ENCODE measurements around the gene RGL1. TPM values are rescaled to one million over a fixed set of nuclear protein-coding genes. Genes with fewer than 3 reads are reported as not detected.

The RGL1 gene
- total RNA-seq, 1 experiment from 2014 or later = 0.03 TPM

DNA sequence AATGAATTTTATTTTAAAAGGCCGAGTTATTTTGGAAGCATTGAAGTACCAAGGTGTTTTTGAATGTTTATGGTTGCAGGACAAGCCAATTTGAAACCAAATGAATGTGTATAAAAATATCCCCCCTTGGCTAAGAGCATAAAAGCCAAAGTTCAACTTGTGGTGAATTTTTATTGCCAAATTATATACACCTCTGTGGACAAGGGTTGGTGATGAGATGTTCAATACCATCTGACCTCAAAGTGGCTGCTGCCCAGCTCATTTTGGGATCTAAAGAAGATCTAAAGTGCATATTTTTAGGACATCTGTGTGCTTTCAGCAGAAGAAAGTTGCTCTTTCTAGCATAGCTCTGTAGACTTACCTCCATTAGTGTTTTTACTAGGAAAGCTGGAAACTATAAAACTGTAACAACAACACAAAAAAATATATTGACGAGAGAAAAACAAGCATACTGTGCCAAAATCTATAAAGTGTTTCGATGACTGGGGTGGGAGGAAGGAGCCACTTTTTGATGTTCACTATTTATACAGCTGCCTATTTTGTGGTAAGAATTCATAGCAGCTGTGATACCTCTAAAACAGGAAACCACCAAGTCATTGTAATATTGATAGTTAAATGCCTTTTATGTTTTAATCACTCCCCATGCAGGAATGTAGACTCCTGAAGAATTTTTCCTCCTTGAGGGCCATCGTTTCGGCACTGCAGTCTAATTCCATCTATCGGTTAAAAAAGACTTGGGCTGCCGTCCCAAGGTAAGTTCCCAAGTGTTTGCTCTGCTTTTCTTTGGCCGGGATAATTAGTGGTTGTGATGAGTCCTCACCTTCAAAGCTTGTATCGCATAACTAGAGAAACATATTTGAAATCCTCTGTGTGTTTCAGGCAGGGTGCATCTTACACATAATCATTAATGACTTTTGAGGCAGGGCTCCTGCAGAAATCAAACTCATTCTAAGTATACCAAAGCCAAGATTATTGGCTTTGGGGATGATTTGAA lies 83.2 kb downstream of the RGL1 start:
- DNase-seq (ENCODE audit: low spot score) = no peak

DNA sequence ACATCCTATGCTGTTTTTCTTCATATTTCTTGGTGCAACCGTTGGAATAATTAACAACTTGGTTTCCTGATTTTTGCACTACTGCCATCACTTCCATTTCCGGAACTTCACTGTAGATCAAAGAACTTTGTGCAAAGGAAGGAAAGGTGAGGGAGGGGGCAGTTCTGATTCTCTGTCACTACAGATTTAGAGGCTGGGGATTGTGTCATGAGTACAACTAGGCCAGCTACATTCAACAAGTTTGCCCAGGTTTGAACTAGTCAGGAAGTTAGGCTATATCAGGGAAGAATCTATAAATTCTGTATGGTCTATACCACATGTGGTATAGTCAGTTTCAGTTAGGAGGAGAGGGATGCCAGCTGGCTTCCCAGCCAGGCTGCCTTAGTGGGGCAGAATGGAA lies 84.2 kb downstream of the RGL1 start:
- no peak for DNase-seq (ENCODE audit: low spot score)

DNA sequence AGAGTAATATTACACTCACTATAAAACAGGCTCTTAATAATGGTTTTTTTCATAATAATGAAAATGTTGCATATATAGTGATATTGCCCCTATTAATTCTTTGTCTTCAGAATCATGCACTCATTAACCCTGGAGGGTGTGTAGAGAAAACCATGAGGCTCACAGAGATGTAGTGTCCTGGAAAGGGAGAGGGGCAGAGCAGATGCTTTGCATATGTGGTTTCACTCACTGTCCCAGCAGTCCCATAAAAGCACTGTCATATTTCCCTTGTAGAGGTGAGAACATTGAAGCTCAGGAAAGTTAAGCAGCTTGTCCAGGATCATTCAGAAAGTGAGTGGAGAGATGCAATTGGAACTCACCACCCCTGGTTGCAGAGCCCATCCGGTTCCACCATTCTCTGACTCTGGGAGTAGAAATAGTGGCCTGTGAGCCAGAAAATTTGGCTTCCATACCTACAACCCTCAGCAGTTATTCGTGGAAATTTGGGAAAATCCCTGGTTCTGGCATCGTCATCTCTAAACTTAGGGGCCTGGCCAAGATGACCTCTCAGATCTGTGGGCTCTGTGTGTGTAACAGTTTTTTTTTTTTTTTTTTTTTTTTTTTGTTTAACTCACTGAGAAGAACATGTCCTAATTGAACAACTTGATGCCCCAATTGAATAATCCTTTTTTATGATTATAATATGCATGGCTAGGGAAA lies 86.4 kb downstream of the RGL1 start:
- DNase-seq (ENCODE audit: low spot score) = no peak

DNA sequence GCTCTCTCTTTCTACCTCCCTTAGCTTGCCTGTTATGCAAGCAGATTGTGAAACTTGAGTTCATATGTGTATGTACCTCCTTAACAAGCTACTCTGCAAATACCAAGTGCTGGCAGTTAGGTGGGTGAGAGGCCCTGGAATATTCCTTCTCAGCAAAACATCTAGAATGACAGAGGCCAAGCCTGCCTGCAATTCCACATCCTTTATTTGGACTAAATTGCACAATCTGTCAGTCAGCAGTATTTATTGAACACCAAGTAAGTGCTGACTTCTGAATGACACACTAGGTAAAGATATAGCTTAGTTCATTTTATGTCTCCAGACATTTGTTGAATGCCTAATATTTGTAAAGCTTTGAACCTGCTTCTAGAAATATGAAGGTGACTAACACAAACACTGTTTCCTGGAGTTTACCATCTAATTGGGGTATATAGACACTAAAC lies 87.5 kb downstream of the RGL1 start:
- DNase-seq (ENCODE audit: low spot score) = no peak

DNA sequence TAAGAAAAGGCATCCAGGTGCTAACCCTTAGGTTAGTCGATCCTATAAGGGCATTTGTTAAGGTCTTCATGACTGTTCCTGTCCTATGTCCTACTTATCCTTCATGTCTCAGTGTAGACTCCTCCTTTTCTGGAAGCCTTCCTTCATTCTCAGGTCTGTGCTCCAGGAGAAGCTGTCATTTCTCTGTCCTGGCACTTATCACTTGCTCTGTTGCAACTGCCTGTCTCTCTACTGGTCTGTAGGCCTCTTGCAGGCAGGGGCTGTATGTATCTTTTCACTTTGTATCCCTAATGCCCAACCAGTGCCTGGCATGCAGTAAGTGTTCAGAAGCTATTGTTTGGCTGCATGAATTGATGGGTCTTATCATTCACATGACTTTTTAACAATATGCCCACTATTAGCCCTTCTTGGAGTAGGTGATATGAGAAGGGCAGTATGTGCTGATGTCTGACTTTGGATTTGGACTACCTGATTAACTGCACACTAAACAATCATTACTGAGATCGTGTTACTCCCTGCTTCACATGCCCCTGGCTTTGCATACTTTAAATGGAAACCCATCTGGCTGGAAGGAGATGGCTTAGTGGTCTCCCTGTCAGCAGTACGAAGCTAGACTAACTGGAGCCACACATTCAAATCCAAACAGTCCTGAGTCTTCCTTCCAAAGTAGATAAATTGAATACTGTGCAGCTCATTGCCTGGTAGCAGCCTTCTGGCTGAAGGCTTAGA lies 88.8 kb downstream of the RGL1 start:
- DNase-seq (ENCODE audit: low spot score) = no peak

DNA sequence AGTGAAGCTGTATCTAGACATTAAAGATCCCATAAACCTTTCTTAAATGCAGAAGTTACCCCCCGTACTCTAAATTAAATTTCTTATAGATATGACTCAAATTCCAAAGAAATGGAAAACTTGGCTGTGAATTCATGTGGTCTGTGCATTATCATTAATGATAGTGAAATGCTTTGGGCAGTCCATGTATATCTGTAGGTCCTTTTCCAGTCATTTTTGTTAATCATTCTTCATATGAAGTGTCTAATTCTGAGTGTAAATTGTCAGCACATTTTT lies 89.3 kb downstream of the RGL1 start:
- no peak for DNase-seq (ENCODE audit: low spot score)

DNA sequence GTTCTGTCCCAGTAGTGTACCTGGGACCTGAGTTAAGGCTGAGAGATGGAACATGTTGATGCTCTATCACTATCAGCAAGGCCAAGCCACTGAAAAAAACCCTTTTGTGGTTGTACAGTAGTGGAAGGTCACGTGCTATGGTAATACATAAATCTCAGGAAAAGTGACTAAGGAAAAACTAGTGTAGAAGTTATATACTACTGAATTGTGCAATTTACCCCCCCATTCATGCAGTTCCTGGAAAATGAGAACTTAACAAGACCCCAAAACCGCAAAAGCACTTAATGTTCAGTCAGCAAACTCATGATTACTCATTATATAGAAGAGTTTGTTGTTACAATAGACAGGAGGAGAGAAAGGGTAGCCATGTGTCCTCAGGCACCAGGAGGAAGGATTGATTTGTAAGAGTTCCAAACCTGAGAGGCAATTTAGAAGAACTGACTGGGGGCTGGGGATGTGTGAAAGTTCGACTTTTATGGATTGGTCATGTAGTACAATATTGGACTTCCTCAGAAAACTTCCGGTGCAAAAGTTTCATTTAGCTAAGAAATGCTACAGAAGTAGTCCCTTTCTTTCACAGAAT lies 91.6 kb downstream of the RGL1 start:
- no peak for DNase-seq (ENCODE audit: low spot score)

DNA sequence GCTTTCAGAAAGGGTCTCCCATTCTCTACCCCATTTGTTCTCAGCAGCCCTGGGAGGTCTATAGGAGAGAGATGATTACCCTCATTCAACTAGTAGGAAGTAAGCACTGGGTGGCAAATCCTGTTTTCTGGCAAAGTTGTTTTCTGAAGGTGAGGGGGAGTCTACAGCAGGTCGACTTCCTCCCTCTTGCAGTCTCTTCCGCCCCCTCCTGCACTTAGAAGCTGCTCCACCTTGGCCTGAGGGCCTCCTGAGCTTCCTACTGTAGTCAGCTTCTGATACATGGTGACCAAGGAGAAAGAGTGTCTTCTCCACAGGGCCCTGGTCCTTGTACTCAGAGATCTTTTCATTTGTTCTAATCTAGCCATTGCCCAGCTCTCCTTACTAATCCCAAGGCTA lies 93.1 kb downstream of the RGL1 start:
- DNase-seq (ENCODE audit: low spot score) = no peak

DNA sequence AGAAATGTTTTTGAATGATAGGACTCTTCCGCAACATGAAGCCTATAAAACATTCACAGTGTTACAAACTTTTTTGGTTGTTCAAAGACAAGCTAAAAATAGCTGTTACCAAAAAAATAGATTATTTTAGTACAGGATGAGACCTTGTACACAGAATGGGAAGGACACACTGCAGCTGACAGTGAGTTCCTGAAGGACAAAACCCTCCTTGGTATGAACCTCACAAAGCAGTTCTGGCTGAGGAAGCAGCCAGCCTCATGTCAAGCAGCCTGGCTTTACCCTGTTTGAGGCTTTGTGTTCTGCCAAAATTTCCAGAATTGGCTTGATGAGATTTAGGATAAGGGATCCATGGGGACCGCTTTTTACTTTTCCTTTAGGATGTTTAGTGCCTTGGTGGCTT lies 93.7 kb downstream of the RGL1 start:
- no peak for DNase-seq (ENCODE audit: low spot score)

DNA sequence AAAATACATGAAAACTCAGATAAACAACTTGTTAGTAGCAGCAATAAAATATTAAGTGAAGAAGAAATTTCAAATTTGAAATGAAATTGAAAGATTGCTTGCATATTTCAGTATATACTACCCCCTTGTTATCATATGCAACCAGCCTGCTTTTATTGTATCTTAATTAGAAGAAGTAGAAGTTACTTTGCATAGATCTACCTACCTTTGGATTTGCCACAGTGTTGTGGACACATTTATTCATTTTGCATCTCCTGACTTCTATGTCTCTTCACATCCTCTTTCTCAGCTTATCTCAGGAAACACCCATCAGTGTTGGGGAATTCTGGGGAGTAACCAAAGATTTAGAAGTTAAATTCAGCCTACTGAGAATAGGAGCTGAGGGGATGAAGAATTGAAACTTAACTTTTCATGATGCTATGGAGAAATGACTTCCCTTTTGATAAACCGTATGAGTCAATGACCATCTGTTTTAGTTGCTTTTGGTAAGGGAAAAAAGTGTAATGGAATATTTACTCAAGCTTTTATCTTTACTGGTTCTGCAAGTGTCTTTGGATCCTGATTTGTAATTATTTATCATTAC lies 96.9 kb downstream of the RGL1 start:
- DNase-seq (ENCODE audit: low spot score) = no peak

DNA sequence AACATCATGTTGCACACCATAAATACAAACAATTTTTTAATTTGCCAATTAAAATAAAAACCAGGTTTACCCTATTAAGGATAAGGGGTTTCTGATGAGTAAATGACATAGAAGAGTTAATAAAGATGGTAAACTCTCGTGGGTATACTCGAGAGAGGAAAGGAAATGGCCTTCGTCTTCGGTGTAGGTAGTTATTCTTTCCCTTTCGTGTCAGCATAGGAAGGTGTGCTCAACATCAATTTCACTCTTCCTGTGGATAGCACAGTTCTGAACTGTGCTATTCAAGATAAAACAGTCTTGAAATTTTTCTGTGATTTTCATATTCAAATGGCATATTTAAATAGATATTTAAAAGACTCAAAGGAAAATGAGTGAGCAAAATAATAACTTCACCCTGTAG lies 98.2 kb downstream of the RGL1 start:
- DNase-seq (ENCODE audit: low spot score) = no peak

DNA sequence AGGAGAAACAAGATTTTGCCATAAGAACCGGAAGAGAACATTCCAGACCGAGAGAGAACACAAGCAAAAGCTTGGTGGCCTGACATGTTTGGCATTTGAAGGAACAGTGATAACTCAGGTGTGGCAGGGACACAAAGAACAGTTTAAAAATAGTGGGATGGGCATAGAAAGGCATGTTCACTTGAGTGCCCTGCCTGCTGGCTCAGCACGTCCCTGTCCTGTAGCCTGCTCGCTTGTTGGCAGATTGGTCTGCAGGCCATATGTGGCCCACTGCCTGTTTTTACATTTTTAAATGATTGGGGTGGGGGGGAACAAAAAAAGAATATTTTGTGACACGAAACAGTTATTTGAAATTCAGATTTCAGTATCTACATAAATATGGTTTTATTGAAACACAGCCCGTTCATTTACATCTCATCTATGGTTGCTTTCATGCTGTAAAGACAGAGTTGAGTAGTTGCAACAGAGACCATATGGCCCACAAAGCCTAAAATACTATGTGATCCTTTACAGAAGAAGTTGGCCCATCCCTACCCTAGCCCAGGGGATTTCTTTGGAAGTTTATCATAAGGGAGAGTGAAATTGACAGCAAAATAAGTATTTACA lies 100.7 kb downstream of the RGL1 start:
- no peak for DNase-seq (ENCODE audit: low spot score)

DNA sequence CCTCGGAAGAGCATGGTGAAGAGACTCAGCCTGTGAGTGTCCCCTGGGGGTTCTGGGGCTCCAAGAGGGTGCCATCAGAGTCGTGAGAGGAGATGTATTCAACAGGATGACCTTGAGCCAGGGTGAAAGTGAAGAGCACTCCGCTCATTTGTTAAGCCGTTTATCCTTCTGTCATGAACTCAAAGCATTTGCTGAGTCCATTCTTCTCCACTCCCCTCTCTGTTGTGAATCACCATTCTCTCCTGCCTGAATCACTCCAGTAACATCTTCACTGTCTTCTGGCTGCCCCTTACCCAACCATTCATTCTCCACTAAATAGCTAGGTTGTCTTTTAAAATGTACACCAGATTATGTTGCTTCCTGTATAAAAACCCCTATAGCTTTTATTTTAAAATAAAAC lies 102.2 kb downstream of the RGL1 start:
- DNase-seq (ENCODE audit: low spot score) = no peak

DNA sequence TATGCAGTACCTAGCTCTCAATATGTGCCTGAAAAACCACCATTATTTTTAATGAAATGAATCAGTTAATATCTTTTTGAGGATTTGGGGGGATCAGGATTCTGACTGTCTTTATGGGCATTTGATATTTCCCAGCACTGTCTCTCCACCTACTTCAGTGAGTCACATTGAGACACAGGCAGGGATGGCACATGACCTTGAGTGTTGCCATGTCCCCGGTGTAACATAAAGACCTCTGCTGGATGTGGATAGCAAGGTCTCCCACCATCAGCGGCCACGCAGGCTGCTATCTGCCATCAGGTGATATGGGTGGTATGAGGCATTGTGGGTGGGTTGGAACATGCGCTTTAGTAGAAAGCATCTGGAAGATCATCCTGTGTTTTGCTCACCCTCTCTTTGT lies 103.2 kb downstream of the RGL1 start:
- DNase-seq (ENCODE audit: low spot score) = no peak

DNA sequence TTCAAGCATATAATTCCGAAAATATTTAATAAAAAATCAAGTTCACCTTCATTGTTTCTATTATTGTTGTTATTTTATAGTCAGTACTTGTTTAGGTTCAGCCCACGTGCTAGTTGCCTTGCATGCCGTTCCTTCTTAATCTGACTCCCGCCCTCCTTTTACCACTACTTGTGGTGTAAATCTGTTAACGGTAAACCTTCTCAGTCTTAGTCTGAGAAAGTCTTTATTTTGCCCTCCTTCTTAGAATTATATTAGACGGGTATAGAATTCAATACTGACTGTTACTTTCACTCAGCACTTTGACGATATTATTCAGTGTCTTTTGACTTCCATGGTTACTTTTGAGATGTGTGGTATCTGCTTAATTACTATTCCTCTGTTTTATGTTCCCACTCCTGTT lies 104.8 kb downstream of the RGL1 start:
- DNase-seq (ENCODE audit: low spot score) = no peak

DNA sequence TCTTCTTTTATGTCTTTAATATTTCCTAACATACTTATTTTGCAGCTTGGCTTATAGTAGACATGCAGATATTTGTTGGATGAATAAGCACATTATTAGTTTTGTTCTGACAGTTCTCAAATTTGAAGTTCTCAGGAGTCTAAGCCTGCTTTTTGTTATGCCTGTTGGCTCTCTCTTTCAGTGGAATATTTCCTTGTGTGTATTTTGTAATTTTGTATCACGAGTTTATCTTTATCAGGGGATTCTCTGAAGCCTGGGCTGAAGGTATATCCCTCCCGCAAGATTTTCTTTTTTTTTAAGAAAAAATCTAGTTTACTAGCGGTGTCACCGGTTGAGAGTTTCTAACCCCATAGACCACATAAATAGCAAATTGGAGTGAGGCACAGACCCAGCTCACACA lies 105.9 kb downstream of the RGL1 start:
- DNase-seq (ENCODE audit: low spot score) = no peak

DNA sequence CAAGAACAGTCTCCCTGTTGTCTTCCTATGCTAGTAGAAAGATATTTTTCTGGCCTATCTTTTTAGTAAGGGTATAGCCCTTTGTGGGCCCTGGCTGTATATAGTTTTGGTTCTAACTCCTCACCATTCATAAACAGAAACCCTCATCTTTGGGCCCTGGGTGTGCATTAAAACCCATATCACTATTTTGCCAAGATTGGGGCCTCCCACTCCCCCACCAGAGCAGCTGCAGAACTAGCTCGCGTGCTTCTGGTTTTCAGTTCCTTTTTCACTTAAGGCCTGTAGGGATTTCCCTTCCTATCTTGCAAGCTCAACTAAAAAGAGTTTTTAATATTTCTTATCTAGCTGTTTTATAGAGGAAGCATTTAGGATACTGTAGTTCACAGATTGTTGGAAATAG lies 106.4 kb downstream of the RGL1 start:
- no peak for DNase-seq (ENCODE audit: low spot score)

DNA sequence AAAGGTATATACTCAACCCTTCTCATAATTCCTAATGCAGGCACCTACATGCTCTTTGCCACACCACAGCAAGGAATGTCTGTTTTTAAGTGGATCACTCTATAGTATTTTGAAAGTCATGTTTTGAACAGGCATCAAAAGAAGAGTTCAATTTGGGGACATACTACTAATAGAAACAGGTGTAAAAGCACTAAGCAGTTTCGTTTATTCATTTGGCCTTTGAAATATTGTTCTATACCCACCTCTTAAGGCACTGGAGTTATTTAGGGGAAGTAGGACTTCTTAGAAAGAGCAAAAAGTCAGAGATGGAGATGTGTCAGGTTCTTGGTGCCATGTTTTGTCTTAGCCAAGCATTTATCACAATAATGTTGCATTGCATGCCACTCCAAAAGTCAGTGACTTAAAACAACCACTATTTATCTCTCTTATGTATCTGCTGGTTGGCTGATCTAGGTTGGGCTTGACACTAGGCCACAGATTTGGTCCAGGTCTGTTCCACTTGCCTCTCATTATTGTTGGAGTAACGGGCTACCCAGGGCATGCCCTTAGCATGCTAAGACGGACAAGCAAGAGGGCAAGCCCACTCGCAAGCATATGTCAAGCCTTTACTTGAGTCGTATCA lies 107.5 kb downstream of the RGL1 start:
- DNase-seq (ENCODE audit: low spot score) = no peak

DNA sequence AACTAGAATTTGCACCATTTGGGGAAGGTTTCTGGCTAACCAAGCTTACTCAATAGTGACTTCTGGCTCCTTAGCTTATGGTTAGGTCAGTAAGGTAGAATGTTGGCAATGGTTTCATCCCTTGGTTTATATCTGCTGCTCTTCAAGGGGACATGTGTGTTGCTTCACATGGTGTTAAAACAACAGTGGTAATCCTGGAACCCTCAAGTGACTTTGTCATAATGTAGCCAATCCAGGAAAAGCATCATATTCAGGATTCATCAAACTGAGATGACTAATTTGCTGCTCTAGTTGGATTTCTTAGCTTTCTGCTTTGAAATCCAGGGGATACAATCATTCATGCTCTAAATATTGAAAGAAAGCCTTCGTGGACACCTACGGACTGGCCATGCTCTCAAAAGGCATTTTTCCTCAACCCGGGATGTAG lies 108.7 kb downstream of the RGL1 start:
- no peak for DNase-seq (ENCODE audit: low spot score)

DNA sequence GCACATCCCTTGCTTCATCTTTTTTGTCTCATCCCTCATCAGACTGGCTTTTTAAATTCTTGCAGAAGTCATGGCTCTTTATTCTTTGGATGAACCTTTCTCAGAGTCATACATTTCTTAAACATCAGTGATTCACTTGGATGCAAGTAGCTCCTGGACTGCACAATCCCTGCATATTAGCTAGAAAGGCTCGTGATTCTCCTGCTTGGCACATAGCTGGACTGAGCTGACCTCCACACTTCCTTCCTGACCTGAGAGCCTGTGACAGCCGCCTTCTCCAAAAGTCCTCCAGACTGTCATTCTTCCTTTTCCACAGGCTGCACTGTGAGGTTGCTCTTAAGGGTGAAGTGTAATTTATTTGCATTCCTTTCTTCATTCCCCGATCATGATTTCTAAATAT lies 109.4 kb downstream of the RGL1 start:
- no peak for DNase-seq (ENCODE audit: low spot score)

DNA sequence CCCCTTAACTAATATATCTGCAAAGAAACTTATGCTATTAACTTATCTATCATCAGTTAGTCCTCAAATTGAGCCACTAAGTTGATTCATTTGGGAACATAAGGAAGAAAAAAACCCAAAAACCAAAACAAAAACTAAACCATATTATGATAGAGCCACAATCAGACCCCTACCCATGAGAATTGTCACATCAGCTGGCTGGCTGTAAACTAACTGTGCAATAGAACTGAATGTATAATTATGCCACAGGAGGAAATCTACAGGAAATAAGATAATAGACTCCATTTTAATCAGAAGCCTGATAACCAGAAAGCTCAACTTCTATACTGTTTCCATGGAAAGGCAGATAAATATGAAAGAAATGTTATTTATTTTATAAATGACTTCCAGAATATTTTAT lies 110.0 kb downstream of the RGL1 start:
- no peak for DNase-seq (ENCODE audit: low spot score)

Data from HT-29 (cell line).